Heart left ventricle (tissue), 16 donors: ENCODE data around the gene PTPRN2. TPM values are rescaled to one million over a fixed set of nuclear protein-coding genes. Genes with fewer than 3 reads are reported as not detected.

Experiments
- ATAC-seq, 4 donors: fragments of 200-7000 bp; cut with Tn5 transposase; one replicate each; pipeline ENCODE4 v1.9.1; 2020 to 2022; ENCODE audit warnings: moderate library complexity in 4 of 4, mild to moderate bottlenecking in 3 of 4, moderate number of reproducible peaks in 1 of 4
- DNase-seq, 5 donors: peaks; one replicate each; pipeline ENCODE4 v3.0.0-alpha.2; 2020
- H3K27ac ChIP-seq, 12 donors: fragments of 200-600 bp; sonication (generic) in 4 of 12; one replicate each; pipeline versions ENCODE4 v1.5.0 to v1.8.0; 2016 to 2022; ENCODE audit warnings: mild to moderate bottlenecking in 2 of 12
- H3K27me3 ChIP-seq, 9 donors: fragments of 200-600 bp; sonication (generic) in 2 of 9; one replicate each; pipeline versions ENCODE4 v1.5.1 to v1.8.0; 2016 to 2022; ENCODE audit warnings: mild to moderate bottlenecking in 3 of 9
- H3K36me3 ChIP-seq, 9 donors: fragments of 200-600 bp; sonication (generic) in 2 of 9; one replicate each; pipeline versions ENCODE4 v1.5.0 to v1.8.0; 2018 to 2022; ENCODE audit warnings: mild to moderate bottlenecking in 2 of 9
- H3K4me1 ChIP-seq, 12 donors: fragments of 200-600 bp; sonication (generic) in 4 of 12; one replicate each; pipeline versions ENCODE4 v1.5.0 to v1.8.0; 2016 to 2022; ENCODE audit warnings: mild to moderate bottlenecking in 3 of 12
- H3K4me3 ChIP-seq, 12 donors: fragments of 200-600 bp; sonication (generic) in 4 of 12; one replicate each; pipeline versions ENCODE4 v1.5.0 to v1.8.0; 2017 to 2022; ENCODE audit warnings: mild to moderate bottlenecking in 9 of 12, moderate library complexity in 4 of 12
- H3K9me3 ChIP-seq, 12 donors: fragments of 200-600 bp; sonication (generic) in 4 of 12; one replicate each; pipeline versions ENCODE4 v1.5.0 to v1.8.0; 2016 to 2022; ENCODE audit warnings: mild to moderate bottlenecking in 1 of 12
- CTCF ChIP-seq, 12 donors: fragments of 200-600 bp; sonication (generic) in 4 of 12; IDR thresholded peaks; one replicate each; pipeline versions ENCODE4 v1.5.0 to v1.8.0; 2018 to 2022; ENCODE audit warnings: antibody characterized with exemption in 12 of 12, mild to moderate bottlenecking in 5 of 12
- POLR2A ChIP-seq, 2 donors: fragments of 450-650 bp; IDR thresholded peaks; one replicate each; pipeline ENCODE4 v1.6.1; 2017; ENCODE audit warnings: antibody characterized with exemption in 2 of 2, mild to moderate bottlenecking in 2 of 2, moderate library complexity in 2 of 2
- WGBS, 4 donors: extraction: QIAGEN DNeasy Blood & Tissue Kit in 2 of 4; methylation state at CpG; one replicate each; pipeline versions ENCODE4 v1.1.5 to v1.1.7; 2013 to 2018; 5-methylcytosine and 5-hydroxymethylcytosine counted together
- intact Hi-C, 10 donors: fragments of 100-400 bp; cut with DNase I; formaldehyde crosslinking; loops; one replicate each; pipeline versions ENCODE4 v1.11.1 to v1.14.2; 2022
- polyA plus RNA-seq, 2 donors: library from polyadenylated mRNA; stranded (reverse); fragments of 200-250 nt; gene quantifications; one replicate each; pipeline ENCODE4 v1.2.3, GENCODE V29; 2013
- total RNA-seq, 9 donors: library from RNA; depleted of rRNA in 2 of 9; stranded (reverse); fragments of >200 nt in 2 of 9; fragmentation: NEBNext Ultra II Directional in 3 of 9; extraction: Animal tissue kit (Norgen Biotek cat#: 25700) in 3 of 9; gene quantifications; one replicate each; pipeline versions ENCODE4 v1.1.0 to v1.2.4, GENCODE V29; 2016 to 2023
- donor health status: ischemic (EF 13 %, LVEDD 7.1; RV severe dilation, severe dysfunction).
- donor health status: healthy with polysubstance abuse.
- donor health status: DM: no; HTN: yes; CAD: no.
- donor health status: DM: no; HTN: no; CAD: no.
- donor health status: ischemic (EF 25% LVEDD 6.9; RV normal size, moderate dysfunction).
- donor health status: ischemic (EF 25% LVEDD 5.7; RV mildly dilated, moderate dysfunction).
- donor health status: healthy.
- donor health status: DM: yes; HTN: yes; CAD: no.
- donor health status: ischemic (EF 35%, LVEDD 5.7; RV mildly dilated, moderate dysfunction).
- donor health status: nonischemic (EF 11% LVEDD 7.7; RV severe dilation, severe dysfunction).
- donor health status: DM: yes; HTN: yes; CAD: no.
- donor health status: PGD.
- donor health status: ischemic (EF 29% LVEDD 5.4; RV normal size, mild dysfunction).
- donor health status: nonischemic (EF 23%, LVEDD 6.1; RV moderate dilation, normal function).

The PTPRN2 gene
- total and polyA plus RNA-seq, 11 donors, result 0.61 to 2.3 (median 1.3) TPM

GRCh38 chr7:157794746-157795065 lies 792.9 kb downstream of the PTPRN2 start:
- intact Hi-C loops, result no loop called here
- DNase-seq (no peak), ATAC-seq (no peak)
- H3K36me3 ChIP-seq, result no peaks in the 10 kb centered on the region
- no peak for TF ChIP-seq CTCF (IDR thresholded peaks at IDR 0.05)
- H3K4me3 ChIP-seq, result no peak overlapping the region
- H3K27me3 ChIP-seq, result peaks cover 0 to 11% (median 0%) of the 10 kb centered on the region in 9 donors
- 70 to 81% (median 77%) methylated on average over 3 to 4 of the region's 4 CpGs for WGBS, 4 donors
- no peaks in the 10 kb centered on the region for H3K4me1 ChIP-seq
- no peaks in the 10 kb centered on the region for H3K9me3 ChIP-seq
- no peak overlapping the region for H3K27ac ChIP-seq

GRCh38 chr7:157793973-157794745 lies 793.5 kb downstream of the PTPRN2 start:
- Histone ChIP-seq H3K36me3 (no peaks in the 10 kb centered on the region), H3K9me3 (no peaks in the 10 kb centered on the region), H3K4me1 (no peaks in the 10 kb centered on the region), H3K4me3 (no peak overlapping the region), H3K27ac (no peak overlapping the region), H3K27me3 (peaks cover 0 to 11% (median 0%) of the 10 kb centered on the region in 9 donors)
- no peak for DNase-seq
- TF ChIP-seq POLR2A (IDR thresholded peaks at IDR 0.05) (no peak), CTCF (IDR thresholded peaks at IDR 0.05) (no peak)
- intact Hi-C loops, result no loop called here
- 78 to 79% (median 78%) methylated on average over 39 of the region's 39 CpGs for WGBS, 4 donors
- no peak for ATAC-seq

DNA sequence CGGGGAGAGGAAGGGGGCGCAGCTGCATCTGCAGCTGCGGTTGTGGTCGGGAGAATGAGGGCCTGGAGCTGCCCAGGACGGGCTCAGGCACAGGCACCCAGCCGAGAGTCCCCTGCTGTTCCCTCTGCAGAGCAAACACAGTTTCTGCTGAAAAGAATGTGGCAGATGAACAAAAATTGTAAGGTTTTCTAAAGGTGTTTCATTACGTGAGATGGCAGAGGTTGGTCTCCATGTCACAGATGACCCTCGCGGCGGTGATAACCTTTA lies 794.6 kb downstream of the PTPRN2 start:
- Histone ChIP-seq H3K4me3 (no peak overlapping the region), H3K27ac (no peak overlapping the region), H3K4me1 (no peaks in the 10 kb centered on the region), H3K36me3 (no peaks in the 10 kb centered on the region), H3K9me3 (no peaks in the 10 kb centered on the region), H3K27me3 (peaks cover 0 to 11% (median 0%) of the 10 kb centered on the region in 9 donors)
- ATAC-seq (no peak), DNase-seq (no peak)
- no peak for TF ChIP-seq CTCF (IDR thresholded peaks at IDR 0.05)
- WGBS, 4 donors, result 67 to 73% (median 70%) methylated on average over 10 of the region's 10 CpGs
- intact Hi-C loops, result no loop called here

DNA sequence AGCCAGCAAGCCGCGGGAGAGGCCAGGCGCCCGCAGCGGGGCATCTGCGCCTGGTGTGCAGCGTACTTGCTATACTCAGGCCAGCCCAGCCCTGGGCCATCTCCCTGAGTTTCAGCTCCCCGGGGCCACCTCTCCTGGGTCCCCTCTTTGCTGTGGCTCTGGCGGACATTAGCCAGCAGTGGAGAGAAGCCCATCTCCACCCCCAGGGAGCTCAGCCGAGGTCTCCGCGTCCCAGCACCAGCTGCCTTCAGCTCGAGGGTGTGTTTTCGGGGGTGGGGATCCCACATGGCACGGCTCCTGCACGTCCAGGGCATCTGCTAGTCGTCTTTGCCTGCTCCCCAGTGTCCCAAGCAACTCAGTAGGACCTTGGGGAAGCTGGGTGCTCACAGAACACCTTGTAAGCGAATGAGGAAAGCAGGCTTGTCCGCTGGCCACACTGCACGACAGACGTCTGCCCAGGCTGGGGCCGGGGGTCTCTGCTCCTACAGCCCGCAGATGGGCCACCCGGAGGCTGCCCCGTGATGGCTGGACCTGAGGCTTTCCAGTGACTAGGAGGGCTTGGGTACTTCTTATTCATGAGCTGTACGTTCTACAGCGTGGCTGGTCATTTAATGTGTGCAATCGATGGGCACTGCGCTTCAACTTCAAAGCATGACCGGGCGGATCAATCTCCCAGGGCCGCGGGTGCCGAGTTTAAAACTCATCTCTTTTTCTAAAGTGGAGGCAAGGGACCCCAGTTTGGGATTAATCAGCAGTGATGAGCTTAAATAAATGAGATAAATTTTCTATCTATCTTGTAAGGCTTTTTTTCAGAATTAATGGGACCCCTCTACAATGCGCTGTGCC lies 795.2 kb downstream of the PTPRN2 start:
- H3K9me3 ChIP-seq, result no peaks in the 10 kb centered on the region
- H3K4me1 ChIP-seq, result no peaks in the 10 kb centered on the region
- intact Hi-C loops, result no loop called here
- DNase-seq (no peak), ATAC-seq (no peak)
- TF ChIP-seq POLR2A (IDR thresholded peaks at IDR 0.05), result no peak
- no peak overlapping the region for H3K4me3 ChIP-seq
- 81 to 87% (median 85%) methylated on average over 27 to 35 of the region's 35 CpGs for WGBS, 4 donors
- peaks cover 0 to 11% (median 0%) of the 10 kb centered on the region in 9 donors for H3K27me3 ChIP-seq
- H3K27ac ChIP-seq, result no peak overlapping the region
- H3K36me3 ChIP-seq, result no peaks in the 10 kb centered on the region
